ENCODE measurements around the gene MEGF11.

The MEGF11 gene

GRCh38 chr15:66186049-66186825, 67.3 kb downstream of the MEGF11 start:
- Mint-ChIP-seq H3K4me1 (peaks cover 3% of the 10 kb centered on the region), H3K4me3 (no peak overlapping the region), H3K27ac (no peak overlapping the region), H3K27me3 (peaks cover 67% of the 10 kb centered on the region), H3K36me3 (no peaks in the 10 kb centered on the region), H3K9me3 (no peaks in the 10 kb centered on the region)
- no peak for ATAC-seq

GRCh38 chr15:66184936-66185790, 68.4 kb downstream of the MEGF11 start:
- no peak for ATAC-seq
- Mint-ChIP-seq H3K27ac (no peak overlapping the region), H3K36me3 (no peaks in the 10 kb centered on the region), H3K4me3 (no peak overlapping the region), H3K9me3 (no peaks in the 10 kb centered on the region), H3K27me3 (peaks cover 78% of the 10 kb centered on the region), H3K4me1 (no peaks in the 10 kb centered on the region)

- H3K27me3 Mint-ChIP-seq = peaks cover 83% of the 10 kb centered on the region
- no peak overlapping the region for H3K4me3 Mint-ChIP-seq
- no peaks in the 10 kb centered on the region for H3K4me1 Mint-ChIP-seq
- no peak overlapping the region for H3K27ac Mint-ChIP-seq
- no peak for ATAC-seq
- no peaks in the 10 kb centered on the region for H3K36me3 Mint-ChIP-seq
- H3K9me3 Mint-ChIP-seq = no peaks in the 10 kb centered on the region
Observed at GRCh38 chr15:66184492-66184891, 69.1 kb downstream of the MEGF11 start.

GRCh38 chr15:66180531-66181097, 72.9 kb downstream of the MEGF11 start:
- Mint-ChIP-seq H3K27ac (no peak overlapping the region), H3K36me3 (no peaks in the 10 kb centered on the region), H3K27me3 (peaks cover 76% of the 10 kb centered on the region), H3K4me1 (peaks cover 10% of the 10 kb centered on the region), H3K4me3 (no peak overlapping the region), H3K9me3 (no peaks in the 10 kb centered on the region)
- no peak for ATAC-seq

- Mint-ChIP-seq H3K27ac (peak overlapping the region; percentile 60), H3K27me3 (peaks cover 76% of the 10 kb centered on the region)
- peak; percentile 72 for ATAC-seq
Observed at GRCh38 chr15:66178531-66178910, 75.0 kb downstream of the MEGF11 start.

GRCh38 chr15:66172324-66172980, 81.1 kb downstream of the MEGF11 start:
- no peak for ATAC-seq
- Mint-ChIP-seq H3K4me1 (no peaks in the 10 kb centered on the region), H3K27me3 (peaks cover 48% of the 10 kb centered on the region), H3K27ac (no peak overlapping the region), H3K36me3 (no peaks in the 10 kb centered on the region), H3K9me3 (no peaks in the 10 kb centered on the region), H3K4me3 (no peak overlapping the region)

More at GRCh38 chr15:66178531-66178910, 75.0 kb downstream of the MEGF11 start:
- H3K9me3 Mint-ChIP-seq = no peaks in the 10 kb centered on the region
- peaks cover 10% of the 10 kb centered on the region for H3K4me1 Mint-ChIP-seq
- H3K4me3 Mint-ChIP-seq = no peak overlapping the region
- H3K36me3 Mint-ChIP-seq = no peaks in the 10 kb centered on the region

GRCh38 chr15:66171841-66172240, 81.7 kb downstream of the MEGF11 start:
- no peaks in the 10 kb centered on the region for H3K9me3 Mint-ChIP-seq
- H3K4me1 Mint-ChIP-seq = no peaks in the 10 kb centered on the region
- H3K27me3 Mint-ChIP-seq = peaks cover 45% of the 10 kb centered on the region
- H3K4me3 Mint-ChIP-seq = no peak overlapping the region
- no peak overlapping the region for H3K27ac Mint-ChIP-seq
- no peaks in the 10 kb centered on the region for H3K36me3 Mint-ChIP-seq
- no peak for ATAC-seq

GRCh38 chr15:66170716-66171115, 82.8 kb downstream of the MEGF11 start:
- Mint-ChIP-seq H3K4me1 (no peaks in the 10 kb centered on the region), H3K36me3 (no peaks in the 10 kb centered on the region), H3K9me3 (no peaks in the 10 kb centered on the region), H3K27me3 (peaks cover 52% of the 10 kb centered on the region), H3K4me3 (no peak overlapping the region), H3K27ac (no peak overlapping the region)
- no peak for ATAC-seq

GRCh38 chr15:66170042-66170441, 83.5 kb downstream of the MEGF11 start:
- H3K27ac Mint-ChIP-seq = no peak overlapping the region
- no peaks in the 10 kb centered on the region for H3K4me1 Mint-ChIP-seq
- ATAC-seq = no peak
- H3K9me3 Mint-ChIP-seq = no peaks in the 10 kb centered on the region
- H3K4me3 Mint-ChIP-seq = no peak overlapping the region
- no peaks in the 10 kb centered on the region for H3K36me3 Mint-ChIP-seq
- peaks cover 48% of the 10 kb centered on the region for H3K27me3 Mint-ChIP-seq

- H3K9me3 Mint-ChIP-seq = no peaks in the 10 kb centered on the region
- H3K4me3 Mint-ChIP-seq = no peak overlapping the region
- no peak for ATAC-seq
- no peaks in the 10 kb centered on the region for H3K4me1 Mint-ChIP-seq
- H3K27ac Mint-ChIP-seq = no peak overlapping the region
- peaks cover 44% of the 10 kb centered on the region for H3K27me3 Mint-ChIP-seq
- no peaks in the 10 kb centered on the region for H3K36me3 Mint-ChIP-seq
Observed at GRCh38 chr15:66169625-66170024, 83.9 kb downstream of the MEGF11 start.

- Mint-ChIP-seq H3K9me3 (no peaks in the 10 kb centered on the region), H3K27ac (no peak overlapping the region), H3K4me3 (no peak overlapping the region), H3K36me3 (no peaks in the 10 kb centered on the region), H3K4me1 (no peaks in the 10 kb centered on the region), H3K27me3 (peaks cover 38% of the 10 kb centered on the region)
- ATAC-seq = no peak
Observed at GRCh38 chr15:66169023-66169422, 84.5 kb downstream of the MEGF11 start.

- no peaks in the 10 kb centered on the region for H3K36me3 Mint-ChIP-seq
- H3K27me3 Mint-ChIP-seq = peaks cover 29% of the 10 kb centered on the region
- no peak for ATAC-seq
- H3K9me3 Mint-ChIP-seq = no peaks in the 10 kb centered on the region
- H3K4me3 Mint-ChIP-seq = no peak overlapping the region
- H3K27ac Mint-ChIP-seq = no peak overlapping the region
- no peaks in the 10 kb centered on the region for H3K4me1 Mint-ChIP-seq
Observed at GRCh38 chr15:66167854-66168253, 85.7 kb downstream of the MEGF11 start.

- Mint-ChIP-seq H3K27me3 (peaks cover 20% of the 10 kb centered on the region), H3K9me3 (no peaks in the 10 kb centered on the region), H3K27ac (no peak overlapping the region), H3K36me3 (no peaks in the 10 kb centered on the region), H3K4me1 (no peaks in the 10 kb centered on the region), H3K4me3 (no peak overlapping the region)
- ATAC-seq = no peak
Observed at GRCh38 chr15:66165856-66166255, 87.7 kb downstream of the MEGF11 start.

- Mint-ChIP-seq H3K27me3 (peaks cover 20% of the 10 kb centered on the region), H3K9me3 (no peaks in the 10 kb centered on the region), H3K4me1 (no peaks in the 10 kb centered on the region), H3K27ac (no peak overlapping the region), H3K36me3 (no peaks in the 10 kb centered on the region), H3K4me3 (no peak overlapping the region)
- no peak for ATAC-seq
Observed at GRCh38 chr15:66164788-66165187, 88.8 kb downstream of the MEGF11 start.

- no peak for ATAC-seq
- H3K27ac Mint-ChIP-seq = no peak overlapping the region
- H3K4me1 Mint-ChIP-seq = no peaks in the 10 kb centered on the region
- H3K4me3 Mint-ChIP-seq = no peak overlapping the region
- H3K36me3 Mint-ChIP-seq = no peaks in the 10 kb centered on the region
- peaks cover 20% of the 10 kb centered on the region for H3K27me3 Mint-ChIP-seq
- H3K9me3 Mint-ChIP-seq = no peaks in the 10 kb centered on the region
Observed at GRCh38 chr15:66163553-66163952, 90.0 kb downstream of the MEGF11 start.
